Skeletal muscle satellite cell (primary cell): ENCODE measurements around the gene LRRFIP2.

Source experiments
- H3K27me3 ChIP-seq: 2 replicates; pipeline ENCODE4 v1.7.0; 2013; ENCODE audit warnings: low read length; ENCODE audit not compliant: control insufficient read depth, insufficient read depth
- H3K36me3 ChIP-seq: 2 replicates; pipeline ENCODE4 v1.7.0; 2013; ENCODE audit warnings: mild to moderate bottlenecking, control low read depth, low read length; ENCODE audit not compliant: insufficient read depth
- H3K4me1 ChIP-seq: 2 replicates; pipeline ENCODE4 v1.7.0; 2013; ENCODE audit warnings: low read length; ENCODE audit not compliant: control insufficient read depth, insufficient read depth
- H3K4me2 ChIP-seq: 2 replicates; pipeline ENCODE4 v1.7.0; 2013; ENCODE audit warnings: mild to moderate bottlenecking, low read length
- H3K4me3 ChIP-seq: 2 replicates; pipeline ENCODE4 v1.7.0; 2013; ENCODE audit warnings: low read length
- H3K9ac ChIP-seq: 2 replicates; pipeline ENCODE4 v1.7.0; 2013; ENCODE audit warnings: mild to moderate bottlenecking, low read depth, low read length, moderate library complexity
- H3K9me3 ChIP-seq: replicated peaks from 2 replicates; pipeline ENCODE4 v1.7.0; 2013; ENCODE audit warnings: mild to moderate bottlenecking, control low read depth, low read length

Gene LRRFIP2

GRCh38 chr3:37183976-37184375, 9.6 kb upstream of the LRRFIP2 start:
- Histone ChIP-seq H3K4me1 (peaks cover 35% of the 10 kb centered on the region), H3K4me2 (peak overlapping the region; percentile 63), H3K9ac (peak overlapping the region; percentile 63)

GRCh38 chr3:37183375-37183831, 9.0 kb upstream of the LRRFIP2 start:
- H3K4me3 ChIP-seq: no peak overlapping the region
- no peaks in the 10 kb centered on the region for H3K9me3 ChIP-seq
- peak overlapping the region; percentile 63 for H3K4me2 ChIP-seq
- peaks cover 3% of the 10 kb centered on the region for H3K36me3 ChIP-seq
- peaks cover 38% of the 10 kb centered on the region for H3K4me1 ChIP-seq
- H3K27me3 ChIP-seq: no peaks in the 10 kb centered on the region
- peak overlapping the region; percentile 63 for H3K9ac ChIP-seq

More at GRCh38 chr3:37183976-37184375, 9.6 kb upstream of the LRRFIP2 start:
- Histone ChIP-seq H3K4me3 (no peak overlapping the region), H3K36me3 (peaks cover 3% of the 10 kb centered on the region), H3K9me3 (no peaks in the 10 kb centered on the region), H3K27me3 (no peaks in the 10 kb centered on the region)

GRCh38 chr3:37182816-37183215, 8.4 kb upstream of the LRRFIP2 start:
- Histone ChIP-seq H3K36me3 (peaks cover 3% of the 10 kb centered on the region), H3K4me1 (peaks cover 43% of the 10 kb centered on the region), H3K4me3 (no peak overlapping the region), H3K9me3 (no peaks in the 10 kb centered on the region), H3K9ac (peak overlapping the region; percentile 35), H3K27me3 (no peaks in the 10 kb centered on the region), H3K4me2 (peak overlapping the region; percentile 34)

GRCh38 chr3:37181756-37182155, 7.4 kb upstream of the LRRFIP2 start:
- Histone ChIP-seq H3K4me3 (no peak overlapping the region), H3K36me3 (peaks cover 3% of the 10 kb centered on the region), H3K4me2 (no peak overlapping the region), H3K9ac (no peak overlapping the region), H3K27me3 (no peaks in the 10 kb centered on the region), H3K4me1 (peaks cover 52% of the 10 kb centered on the region), H3K9me3 (no peaks in the 10 kb centered on the region)

- Histone ChIP-seq H3K9ac (no peak overlapping the region), H3K4me3 (no peak overlapping the region), H3K4me1 (peaks cover 48% of the 10 kb centered on the region), H3K9me3 (no peaks in the 10 kb centered on the region), H3K4me2 (no peak overlapping the region), H3K36me3 (peaks cover 3% of the 10 kb centered on the region), H3K27me3 (no peaks in the 10 kb centered on the region)
These were observed 5.0 kb upstream of the LRRFIP2 start for GRCh38 chr3:37179144-37179967.

- peak overlapping the region; percentile 98 for H3K4me3 ChIP-seq
- H3K9ac ChIP-seq: peak overlapping the region; percentile 93
- no peaks in the 10 kb centered on the region for H3K9me3 ChIP-seq
- no peaks in the 10 kb centered on the region for H3K27me3 ChIP-seq
- H3K36me3 ChIP-seq: peaks cover 31% of the 10 kb centered on the region
- peaks cover 23% of the 10 kb centered on the region for H3K4me1 ChIP-seq
- H3K4me2 ChIP-seq: peak overlapping the region; percentile 81
These were observed 576 bp downstream of the LRRFIP2 start for GRCh38 chr3:37173806-37174205.

GRCh38 chr3:37171144-37171543, 3.2 kb downstream of the LRRFIP2 start:
- Histone ChIP-seq H3K36me3 (peaks cover 34% of the 10 kb centered on the region), H3K4me1 (peaks cover 6% of the 10 kb centered on the region), H3K27me3 (no peaks in the 10 kb centered on the region), H3K4me3 (no peak overlapping the region), H3K9ac (no peak overlapping the region), H3K9me3 (no peaks in the 10 kb centered on the region), H3K4me2 (no peak overlapping the region)

- H3K4me3 ChIP-seq: no peak overlapping the region
- H3K4me1 ChIP-seq: peaks cover 6% of the 10 kb centered on the region
- H3K9me3 ChIP-seq: no peaks in the 10 kb centered on the region
- H3K4me2 ChIP-seq: no peak overlapping the region
- H3K36me3 ChIP-seq: peaks cover 34% of the 10 kb centered on the region
- no peaks in the 10 kb centered on the region for H3K27me3 ChIP-seq
- H3K9ac ChIP-seq: no peak overlapping the region
These were observed 3.9 kb downstream of the LRRFIP2 start for GRCh38 chr3:37170513-37170912.

- Histone ChIP-seq H3K9ac (no peak overlapping the region), H3K27me3 (no peaks in the 10 kb centered on the region), H3K4me1 (peaks cover 6% of the 10 kb centered on the region), H3K4me3 (no peak overlapping the region), H3K4me2 (no peak overlapping the region), H3K36me3 (peaks cover 34% of the 10 kb centered on the region), H3K9me3 (no peaks in the 10 kb centered on the region)
These were observed 4.3 kb downstream of the LRRFIP2 start for GRCh38 chr3:37170060-37170459.

- H3K4me2 ChIP-seq: no peak overlapping the region
- H3K4me3 ChIP-seq: no peak overlapping the region
- peaks cover 34% of the 10 kb centered on the region for H3K36me3 ChIP-seq
- H3K4me1 ChIP-seq: peaks cover 6% of the 10 kb centered on the region
- no peaks in the 10 kb centered on the region for H3K27me3 ChIP-seq
- no peaks in the 10 kb centered on the region for H3K9me3 ChIP-seq
- no peak overlapping the region for H3K9ac ChIP-seq
These were observed 5.5 kb downstream of the LRRFIP2 start for GRCh38 chr3:37168896-37169295.

- Histone ChIP-seq H3K4me3 (no peak overlapping the region), H3K27me3 (no peaks in the 10 kb centered on the region), H3K36me3 (peaks cover 12% of the 10 kb centered on the region), H3K9me3 (no peaks in the 10 kb centered on the region), H3K4me2 (no peak overlapping the region), H3K4me1 (peaks cover 12% of the 10 kb centered on the region), H3K9ac (no peak overlapping the region)
These were observed 10.9 kb downstream of the LRRFIP2 start for GRCh38 chr3:37163262-37164015.
